Activated CD4-positive, CD25-positive, alpha-beta regulatory T cell treated with anti-CD3 and anti-CD28 coated beads, Interleukin-2, amount 50 U/mL, for 16 hours (primary cell): ENCODE results near the gene SMIM29.

Experiments
- DNase-seq: peaks from one replicate; pipeline ENCODE4 v3.0.0-alpha.2; 2020; ENCODE audit warnings: low read depth, low spot score

The SMIM29 gene

GRCh38 chr6:34226731-34227586 is 21.8 kb downstream of the SMIM29 start:
- DNase-seq, result no peak

GRCh38 chr6:34226066-34226465 is 22.7 kb downstream of the SMIM29 start:
- DNase-seq, result no peak

GRCh38 chr6:34225551-34225950 is 23.3 kb downstream of the SMIM29 start:
- no peak for DNase-seq

- DNase-seq, result peak; percentile 87
Measured at GRCh38 chr6:34223956-34224940, 24.6 kb downstream of the SMIM29 start.

GRCh38 chr6:34223381-34223955 is 25.3 kb downstream of the SMIM29 start:
- DNase-seq, result no peak

GRCh38 chr6:34218691-34219090 is 30.1 kb downstream of the SMIM29 start:
- no peak for DNase-seq

- DNase-seq, result no peak
Measured at GRCh38 chr6:34213772-34214171, 35.0 kb downstream of the SMIM29 start.

- DNase-seq, result no peak
Measured at GRCh38 chr6:34207695-34208443, 40.9 kb downstream of the SMIM29 start.

GRCh38 chr6:34206726-34207125 is 42.1 kb downstream of the SMIM29 start:
- DNase-seq, result no peak

GRCh38 chr6:34205916-34206315 is 42.9 kb downstream of the SMIM29 start:
- no peak for DNase-seq

GRCh38 chr6:34205466-34205865 is 43.3 kb downstream of the SMIM29 start:
- no peak for DNase-seq

- no peak for DNase-seq
Measured at GRCh38 chr6:34204693-34205092, 44.1 kb downstream of the SMIM29 start.

GRCh38 chr6:34202329-34203201 is 46.2 kb downstream of the SMIM29 start:
- no peak for DNase-seq

GRCh38 chr6:34201455-34202107 is 47.2 kb downstream of the SMIM29 start:
- no peak for DNase-seq

GRCh38 chr6:34200340-34200971 is 48.4 kb downstream of the SMIM29 start:
- no peak for DNase-seq

GRCh38 chr6:34196833-34197195 is 52.0 kb downstream of the SMIM29 start:
- DNase-seq, result no peak
